Naive thymus-derived CD8-positive, alpha-beta T cell (primary cell): ENCODE results near the gene PIEZO1. TPM values are rescaled to one million over a fixed set of nuclear protein-coding genes. Genes with fewer than 3 reads are reported as not detected.

Source experiments
- ATAC-seq, 2 donors: fragments of 150-1000 bp; cut with Tn5 transposase in 1 of 2; sonication (Bioruptor Pico), chemical (Tn5 transposase) in 1 of 2; 1 replicate in 1 of 2; 2 replicates in 1 of 2; pipeline ENCODE4 v1.10.0; 2021; ENCODE audit warnings: mild to moderate bottlenecking in 2 of 2, moderate library complexity in 2 of 2
- POLR2A ChIA-PET: fragments of 350-600 bp; sonication (Branson Sonifier 250); formaldehyde crosslinking; loops from one replicate; lab custom pipeline; 2021; ENCODE audit warnings: antibody characterized with exemption; lab: Charles Lee
- DNase-seq, 10 donors: peaks; one replicate each; pipeline versions ENCODE4 v3.0.0 to v3.0.0-alpha.2; 2020 to 2022
- H3K27ac Mint-ChIP-seq, 10 donors: one replicate each; pipeline ENCODE4 v1.8.0; 2020 to 2022; ENCODE audit warnings: mild to moderate bottlenecking in 10 of 10, mixed read lengths in 10 of 10, moderate library complexity in 4 of 10, inconsistent platforms in 1 of 10
- H3K27me3 Mint-ChIP-seq, 5 donors: one replicate each; pipeline ENCODE4 v1.8.0; 2021 to 2022; ENCODE audit warnings: mixed read lengths in 5 of 5
- H3K36me3 Mint-ChIP-seq, 3 donors: one replicate each; pipeline ENCODE4 v1.8.0; 2020 to 2022; ENCODE audit warnings: mixed read lengths in 3 of 3, mild to moderate bottlenecking in 2 of 3, inconsistent platforms in 1 of 3
- H3K4me1 Mint-ChIP-seq, 4 donors: one replicate each; pipeline ENCODE4 v1.8.0; 2021 to 2022; ENCODE audit warnings: mixed read lengths in 4 of 4
- H3K4me3 Mint-ChIP-seq, 10 donors: one replicate each; pipeline ENCODE4 v1.8.0; 2020 to 2022; ENCODE audit warnings: mild to moderate bottlenecking in 10 of 10, mixed read lengths in 10 of 10, moderate library complexity in 6 of 10, inconsistent platforms in 1 of 10
- H3K9me3 Mint-ChIP-seq, 9 donors: one replicate each; pipeline ENCODE4 v1.8.0; 2020 to 2022; ENCODE audit warnings: mixed read lengths in 9 of 9, mild to moderate bottlenecking in 3 of 9, inconsistent platforms in 1 of 9, moderate library complexity in 1 of 9
- polyA plus RNA-seq, 3 donors: library from polyadenylated mRNA; unstranded; fragments of 300-500 nt; fragmentation: Illumina TruSeq; gene quantifications; one replicate each; pipeline ENCODE4 v1.2.3, GENCODE V29; 2021
- total RNA-seq, 8 experiments: library from RNA in 2 of 8; stranded (reverse) in 2 of 8; gene quantifications; one replicate each; pipeline ENCODE4 v1.2.3 and lab custom pipeline; 2021 to 2026

The PIEZO1 gene
- total and polyA plus RNA-seq, 5 experiments from 2014 or later: 2.4 to 94.5 (median 8.4) TPM

DNA sequence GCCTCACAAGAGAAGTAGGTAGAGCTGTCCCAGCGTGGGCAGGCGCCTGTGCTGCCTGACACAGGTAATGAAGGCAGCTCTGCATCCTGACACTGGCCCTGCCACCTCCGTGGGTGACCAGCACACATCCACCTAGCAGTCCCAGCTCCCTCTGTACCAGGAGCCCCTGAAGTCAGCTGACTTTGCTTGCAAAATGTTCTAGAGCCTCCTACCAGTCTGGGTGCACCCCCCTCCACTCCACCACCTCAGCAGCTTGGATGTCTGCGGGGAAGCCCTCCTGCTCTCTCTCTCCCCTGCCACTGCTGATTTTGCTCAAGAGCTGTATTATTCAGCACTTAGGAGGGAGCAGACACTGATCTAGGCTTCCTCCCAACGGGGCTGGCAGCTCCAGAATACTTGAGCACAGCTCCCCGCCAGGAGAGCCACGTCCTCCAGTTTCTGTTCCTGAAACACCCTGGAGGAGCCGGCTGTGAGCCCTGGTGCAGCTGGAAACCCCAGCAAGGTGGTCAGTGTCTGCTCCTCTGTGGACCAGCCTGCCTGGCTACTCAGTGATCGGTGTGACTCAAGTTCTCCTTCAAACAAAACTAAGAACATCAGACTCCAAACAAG, 79.8 kb downstream of the PIEZO1 start:
- H3K4me1 Mint-ChIP-seq: peaks cover 24 to 65% (median 57%) of the 10 kb centered on the region in 4 donors
- POLR2A ChIA-PET: interaction anchor here (0.7 to 8.7 kb wide), 17 partner anchors 9 to 89 kb away, joined by 3 to 100 read pairs (median 3); partner anchors contain the start of gene MVD

DNA sequence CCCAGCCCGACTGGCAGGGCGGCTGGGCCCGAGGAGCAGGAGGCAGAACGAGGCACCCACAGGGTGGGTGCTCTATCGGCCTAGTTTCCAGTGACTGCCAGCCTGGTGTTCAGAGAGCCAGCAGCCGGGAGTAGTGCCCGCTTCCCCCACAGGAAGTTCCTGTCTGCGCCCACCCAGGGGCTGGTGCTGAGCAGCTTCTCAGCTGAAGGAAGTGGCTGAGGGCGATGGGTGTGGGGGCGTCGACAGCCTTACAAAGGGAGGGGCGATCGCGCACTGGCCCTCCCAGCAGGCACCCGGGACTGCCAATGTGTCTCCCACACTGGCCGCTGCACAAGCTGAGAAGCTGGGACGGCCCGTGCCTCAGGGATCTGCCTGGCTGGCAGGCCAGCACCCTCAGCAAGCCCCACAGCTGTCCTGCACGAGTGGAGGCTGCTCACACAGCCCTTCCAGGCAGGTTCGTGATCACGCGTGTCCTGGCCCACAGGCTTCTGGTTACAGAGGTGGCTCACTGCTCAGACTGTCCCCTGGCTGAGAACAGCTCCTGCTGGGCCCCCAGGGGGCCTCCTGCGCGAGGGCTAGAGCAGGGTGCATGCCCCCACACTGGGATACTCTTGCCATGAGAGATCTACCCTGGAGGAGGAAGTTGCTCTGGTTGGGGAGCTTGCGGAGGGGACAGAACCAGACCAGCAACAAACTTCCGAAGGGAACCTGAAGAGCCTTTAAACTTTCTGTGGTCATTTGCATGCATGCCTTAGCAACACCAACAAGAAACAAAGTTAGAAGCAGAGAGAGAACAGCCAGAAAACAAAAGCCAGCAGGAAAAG, 81.3 kb downstream of the PIEZO1 start:
- peak; percentile 61 to 91 (median 76) for DNase-seq
- peak; percentile 37 to 40 for ATAC-seq
- Mint-ChIP-seq H3K4me1 (peaks cover 28 to 68% (median 62%) of the 10 kb centered on the region in 4 donors), H3K27me3 (no peaks in the 10 kb centered on the region), H3K4me3 (peak overlapping the region; percentile 93 to 99 (median 96)), H3K36me3 (peaks cover 0 to 7% (median 4%) of the 10 kb centered on the region in 3 donors), H3K9me3 (no peaks in the 10 kb centered on the region), H3K27ac (peak overlapping the region; percentile 88 to 100 (median 96))
- POLR2A ChIA-PET: interaction anchor here (0.6 to 8.7 kb wide), 20 partner anchors 11 to 274 kb away, joined by 3 to 100 read pairs (median 4); partner anchors contain the start of genes CYBA, GALNS, MVD and SNAI3

More for the DNA sequence above, 79.8 kb downstream of the PIEZO1 start:
- no peaks in the 10 kb centered on the region for H3K27me3 Mint-ChIP-seq
- ATAC-seq: peak; percentile 7 to 17
- DNase-seq: peak in 7 of 10 donors; percentile 46 to 63 (median 56)
- peak overlapping the region; percentile 93 to 99 (median 96) for H3K4me3 Mint-ChIP-seq
- peaks cover 0 to 4% (median 0%) of the 10 kb centered on the region in 3 donors for H3K36me3 Mint-ChIP-seq
- H3K27ac Mint-ChIP-seq: peak overlapping the region; percentile 88 to 100 (median 96)
- H3K9me3 Mint-ChIP-seq: no peaks in the 10 kb centered on the region

DNA sequence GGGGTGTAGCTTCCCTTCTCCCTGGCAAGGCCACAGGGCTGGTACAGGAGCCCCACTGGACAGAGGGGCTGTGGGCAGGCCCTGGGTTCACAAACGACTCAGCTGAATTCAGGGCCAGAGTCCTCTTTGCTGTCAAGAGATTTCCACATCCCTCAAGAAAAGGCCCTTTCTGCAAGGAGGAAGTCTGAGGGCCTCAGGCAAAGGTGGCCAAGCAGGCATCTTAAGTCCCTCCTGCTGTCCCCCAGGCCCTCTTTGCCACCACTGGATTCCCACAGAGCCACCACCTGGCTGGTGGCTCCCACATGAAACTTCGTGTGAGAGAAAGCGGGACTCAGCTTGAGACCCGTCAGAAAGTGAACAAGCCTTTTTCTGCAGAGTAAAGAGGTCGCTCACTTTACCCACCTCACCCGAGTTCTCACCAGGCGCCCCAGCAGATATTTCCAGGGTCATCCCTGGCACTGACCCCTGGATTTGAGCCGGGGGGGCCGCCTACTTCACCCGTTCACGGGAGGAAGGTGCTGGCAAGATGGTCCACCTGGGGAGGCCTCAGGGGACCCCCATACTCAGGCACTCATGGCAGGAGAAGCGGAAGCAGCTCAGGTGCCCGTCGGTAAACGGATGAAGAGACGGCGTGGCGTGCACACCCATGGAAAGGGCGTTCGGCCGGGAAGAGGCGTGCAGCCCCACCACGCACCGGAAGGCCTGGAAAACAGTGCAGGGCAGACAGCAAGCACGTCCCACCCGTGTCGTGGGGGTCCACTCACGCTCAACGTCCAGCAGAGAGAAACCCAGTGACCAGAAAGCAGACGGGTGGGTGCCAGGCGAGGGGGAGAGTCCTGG, 82.4 kb downstream of the PIEZO1 start:
- ATAC-seq (no peak), DNase-seq (peak in 3 of 10 donors; percentile 10 to 49 (median 32))
- H3K4me1 Mint-ChIP-seq: peaks cover 32 to 77% (median 70%) of the 10 kb centered on the region in 4 donors
- no peaks in the 10 kb centered on the region for H3K9me3 Mint-ChIP-seq
- H3K36me3 Mint-ChIP-seq: peaks cover 0 to 16% (median 6%) of the 10 kb centered on the region in 3 donors
- H3K4me3 Mint-ChIP-seq: peak overlapping the region; percentile 93 to 99 (median 96)
- H3K27ac Mint-ChIP-seq: peak overlapping the region; percentile 88 to 100 (median 96)
- H3K27me3 Mint-ChIP-seq: no peaks in the 10 kb centered on the region
- POLR2A ChIA-PET: interaction anchor here (0.6 to 8.7 kb wide), 23 partner anchors 10 to 236 kb away, joined by 3 to 100 read pairs (median 7); partner anchors contain the start of genes CDT1, CYBA, GALNS and MVD

- peaks cover 0 to 22% (median 6%) of the 10 kb centered on the region in 3 donors for H3K36me3 Mint-ChIP-seq
- peak in 3 of 10 donors; percentile 20 to 40 (median 32) for DNase-seq
- peaks cover 28 to 73% (median 64%) of the 10 kb centered on the region in 4 donors for H3K4me1 Mint-ChIP-seq
Measured at GRCh38 chr16:88701581-88702370, 83.2 kb downstream of the PIEZO1 start.

DNA sequence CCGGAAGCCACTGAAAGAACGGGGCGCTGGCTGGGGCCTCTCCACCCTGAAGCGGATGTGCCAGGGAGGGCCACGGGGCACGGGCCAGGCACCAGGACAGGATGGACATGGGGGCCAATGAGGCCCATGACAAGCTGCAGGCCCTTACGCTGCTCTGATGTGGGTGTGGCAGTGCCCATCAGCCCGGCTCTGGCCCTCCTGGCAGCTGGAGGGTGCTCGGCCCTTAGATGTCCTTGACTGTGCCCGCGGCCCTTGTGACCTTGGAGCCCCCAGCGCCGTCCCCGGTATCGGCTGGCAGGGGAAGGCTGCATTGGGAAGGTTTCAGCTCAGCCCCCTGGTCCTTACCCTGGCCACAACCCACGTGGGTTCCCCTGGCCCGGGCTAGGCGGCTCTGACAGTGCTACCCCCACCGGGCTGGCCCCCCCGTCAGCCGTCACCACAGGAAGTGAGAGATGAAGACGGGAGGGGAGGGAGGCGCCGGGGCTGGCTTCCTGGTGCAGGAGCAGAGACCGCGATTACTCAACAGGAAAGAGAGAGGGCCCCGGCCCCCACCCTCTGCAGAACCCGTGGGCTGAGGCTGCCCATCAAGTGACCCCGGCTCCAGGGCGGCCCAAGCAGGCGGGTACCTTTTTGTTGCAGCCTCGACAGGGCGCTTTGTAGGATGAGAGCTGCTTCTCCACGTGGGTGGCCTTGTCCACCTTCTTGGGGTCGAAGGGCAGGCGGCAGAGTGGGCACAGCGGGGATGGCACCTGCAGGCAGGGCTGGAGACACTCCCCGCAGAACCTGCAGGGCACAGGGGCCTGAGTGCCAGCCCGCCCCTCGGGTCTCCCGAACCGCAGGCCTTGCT, 84.2 kb downstream of the PIEZO1 start:
- peaks cover 0 to 24% (median 6%) of the 10 kb centered on the region in 3 donors for H3K36me3 Mint-ChIP-seq

More at GRCh38 chr16:88701581-88702370, 83.2 kb downstream of the PIEZO1 start:
- no peak for ATAC-seq
- Mint-ChIP-seq H3K4me3 (peak overlapping the region; percentile 93 to 99 (median 96)), H3K9me3 (no peaks in the 10 kb centered on the region), H3K27ac (peak overlapping the region; percentile 88 to 100 (median 96)), H3K27me3 (no peaks in the 10 kb centered on the region)
- POLR2A ChIA-PET: interaction anchor here (0.7 to 8.7 kb wide), 20 partner anchors 9 to 447 kb away, joined by 3 to 100 read pairs (median 8); partner anchors contain the start of genes CDT1, CYBA, GALNS and MVD

DNA sequence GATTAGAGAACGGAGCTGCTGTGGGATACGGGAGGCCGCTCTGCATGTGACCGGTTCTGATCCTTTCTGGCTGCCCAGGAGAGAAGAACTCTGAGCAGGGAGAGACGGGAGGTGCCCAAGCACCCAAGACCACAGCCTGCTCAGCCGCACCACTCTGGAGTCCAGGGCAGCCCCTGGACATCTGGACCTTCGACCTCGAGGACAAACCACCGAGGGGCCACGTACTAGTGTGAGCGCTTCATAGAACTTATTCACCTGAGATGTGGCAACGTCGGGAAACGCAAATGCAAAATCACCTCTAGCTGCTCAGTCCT, 84.7 kb downstream of the PIEZO1 start:
- no peaks in the 10 kb centered on the region for H3K9me3 Mint-ChIP-seq

More for the DNA sequence above, 84.2 kb downstream of the PIEZO1 start:
- POLR2A ChIA-PET: interaction anchor here (0.5 to 8.7 kb wide), 24 partner anchors 9 to 547 kb away, joined by 3 to 100 read pairs (median 6); partner anchors contain the start of genes CDT1, CYBA, GALNS and MVD
- no peaks in the 10 kb centered on the region for H3K27me3 Mint-ChIP-seq
- DNase-seq (peak; percentile 82 to 97 (median 94)), ATAC-seq (peak; percentile 68 to 72)
- H3K9me3 Mint-ChIP-seq: no peaks in the 10 kb centered on the region
- H3K27ac Mint-ChIP-seq: peak overlapping the region; percentile 88 to 100 (median 96)
- H3K4me1 Mint-ChIP-seq: peaks cover 28 to 72% (median 63%) of the 10 kb centered on the region in 4 donors
- peak overlapping the region; percentile 93 to 99 (median 96) for H3K4me3 Mint-ChIP-seq

DNA sequence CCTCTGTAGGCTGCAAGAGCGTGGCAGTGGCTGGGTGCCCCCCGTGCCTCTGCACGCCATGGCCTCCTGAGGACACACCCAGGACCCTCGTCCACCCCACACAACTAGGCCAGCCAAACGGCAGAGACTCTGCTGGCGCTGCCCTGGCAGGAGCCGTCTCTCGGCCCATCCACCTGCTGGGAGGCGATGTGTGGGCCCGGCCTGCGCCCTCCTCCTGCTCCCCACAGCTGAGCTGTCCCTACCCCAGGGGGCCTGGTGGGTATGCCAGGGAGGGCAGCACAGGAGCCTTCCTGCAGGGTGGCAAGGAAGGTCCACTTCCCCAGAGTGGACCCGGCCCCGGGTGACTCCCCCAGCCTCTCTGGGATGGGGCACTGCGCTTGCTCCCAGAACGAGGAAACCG, 85.8 kb downstream of the PIEZO1 start:
- Mint-ChIP-seq H3K27ac (peak overlapping the region in 8 of 10 donors; percentile 28 to 100 (median 92)), H3K4me3 (peak overlapping the region in 4 of 10 donors; percentile 41 to 99 (median 97)), H3K9me3 (no peaks in the 10 kb centered on the region), H3K4me1 (peaks cover 21 to 63% (median 54%) of the 10 kb centered on the region in 4 donors), H3K36me3 (peaks cover 0 to 27% (median 6%) of the 10 kb centered on the region in 3 donors), H3K27me3 (no peaks in the 10 kb centered on the region)
- ATAC-seq (no peak), DNase-seq (no peak)
- POLR2A ChIA-PET: interaction anchor here (0.7 to 8.7 kb wide), 4 partner anchors 8 to 49 kb away, joined by 4 to 100 read pairs (median 50); partner anchors contain the start of genes CYBA and SNAI3

More for the DNA sequence above, 84.7 kb downstream of the PIEZO1 start:
- peaks cover 27 to 69% (median 61%) of the 10 kb centered on the region in 4 donors for H3K4me1 Mint-ChIP-seq
- H3K36me3 Mint-ChIP-seq: peaks cover 0 to 27% (median 6%) of the 10 kb centered on the region in 3 donors
- ATAC-seq (no peak), DNase-seq (peak in 1 of 10 donors; percentile 39)
- H3K27ac Mint-ChIP-seq: peak overlapping the region; percentile 88 to 100 (median 96)
- H3K4me3 Mint-ChIP-seq: peak overlapping the region; percentile 93 to 99 (median 96)
- H3K27me3 Mint-ChIP-seq: no peaks in the 10 kb centered on the region
- POLR2A ChIA-PET: interaction anchor here (0.7 to 8.7 kb wide), 18 partner anchors 8 to 547 kb away, joined by 3 to 100 read pairs (median 8); partner anchors contain the start of genes CYBA, GALNS, MVD and SNAI3

DNA sequence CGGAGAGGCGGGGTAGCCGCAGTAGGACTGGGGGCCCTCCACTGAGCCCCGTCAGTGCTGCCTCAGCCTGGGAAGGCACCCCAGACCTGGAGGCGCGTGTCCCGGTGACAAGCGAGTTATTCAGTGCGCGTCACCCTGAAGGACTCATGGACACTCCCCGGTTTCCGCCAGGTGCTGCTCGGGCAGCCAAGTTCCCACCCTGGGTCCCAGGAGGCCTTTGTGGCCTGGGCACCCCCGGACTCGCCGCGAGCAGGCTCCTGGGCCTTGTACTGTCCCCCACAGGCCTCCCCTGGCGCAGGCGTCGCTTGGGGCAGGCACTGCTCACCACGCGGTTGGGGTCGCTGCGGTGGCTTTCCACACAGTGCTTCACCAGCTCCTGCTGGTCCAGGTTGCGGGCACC, 86.4 kb downstream of the PIEZO1 start:
- H3K4me1 Mint-ChIP-seq: peaks cover 16 to 60% (median 49%) of the 10 kb centered on the region in 4 donors
- H3K27me3 Mint-ChIP-seq: no peaks in the 10 kb centered on the region
- peak overlapping the region in 9 of 10 donors; percentile 68 to 94 (median 87) for H3K27ac Mint-ChIP-seq
- peak overlapping the region in 9 of 10 donors; percentile 10 to 99 (median 61) for H3K4me3 Mint-ChIP-seq
- DNase-seq (peak in 1 of 10 donors; percentile 16), ATAC-seq (no peak)
- POLR2A ChIA-PET: interaction anchor here (0.7 to 8.7 kb wide), 6 partner anchors 7 to 48 kb away, joined by 3 to 100 read pairs (median 4); partner anchors contain the start of genes CYBA, MVD and SNAI3
- H3K9me3 Mint-ChIP-seq: no peaks in the 10 kb centered on the region
- peaks cover 0 to 27% (median 6%) of the 10 kb centered on the region in 3 donors for H3K36me3 Mint-ChIP-seq

- POLR2A ChIA-PET: interaction anchor here (0.5 to 8.7 kb wide), 7 partner anchors 9 to 845 kb away, joined by 3 to 100 read pairs (median 4); partner anchors contain the start of genes CYBA, MVD and SNAI3
- peaks cover 0 to 27% (median 5%) of the 10 kb centered on the region in 3 donors for H3K36me3 Mint-ChIP-seq
Measured at GRCh38 chr16:88697831-88698615, 87.0 kb downstream of the PIEZO1 start.

More at GRCh38 chr16:88697831-88698615, 87.0 kb downstream of the PIEZO1 start:
- peak overlapping the region; percentile 31 to 94 (median 87) for H3K27ac Mint-ChIP-seq
- DNase-seq: peak in 4 of 10 donors; percentile 42 to 55 (median 48)
- no peak for ATAC-seq
- peaks cover 15 to 55% (median 46%) of the 10 kb centered on the region in 4 donors for H3K4me1 Mint-ChIP-seq
- H3K4me3 Mint-ChIP-seq: peak overlapping the region in 9 of 10 donors; percentile 10 to 99 (median 61)
- H3K9me3 Mint-ChIP-seq: no peaks in the 10 kb centered on the region
- H3K27me3 Mint-ChIP-seq: no peaks in the 10 kb centered on the region
